ENCODE data around the gene IMPA2.

- TF ChIP-seq POLR2AphosphoS5 (IDR thresholded peaks at IDR 0.05; ENCODE audit: low read depth, low read length) (no peak), POLR2A (IDR thresholded peaks at IDR 0.05; ENCODE audit: low read depth, low read length) (no peak)
These were observed 34.2 kb downstream of the IMPA2 start for GRCh38 chr18:12015416-12016062.

Data from GM12892 (cell line).